Stimulated activated CD4-positive, alpha-beta T cell treated with anti-CD3 and anti-CD28 coated beads, Interleukin-1b, Interleukin-23, amount 100 ng/mL, for 1 hour (primary cell): ENCODE data around the gene PRDM16.
"Not testable (repeated sequence)": the region's sequence is repeated elsewhere in the genome, so short reads cannot be mapped to it uniquely, and the experiment has no call there.

Experiments
- DNase-seq, 2 donors: peaks; one replicate each; pipeline ENCODE4 v3.0.0-alpha.2; 2020; ENCODE audit warnings: low read depth in 2 of 2

PRDM16 gene

DNA sequence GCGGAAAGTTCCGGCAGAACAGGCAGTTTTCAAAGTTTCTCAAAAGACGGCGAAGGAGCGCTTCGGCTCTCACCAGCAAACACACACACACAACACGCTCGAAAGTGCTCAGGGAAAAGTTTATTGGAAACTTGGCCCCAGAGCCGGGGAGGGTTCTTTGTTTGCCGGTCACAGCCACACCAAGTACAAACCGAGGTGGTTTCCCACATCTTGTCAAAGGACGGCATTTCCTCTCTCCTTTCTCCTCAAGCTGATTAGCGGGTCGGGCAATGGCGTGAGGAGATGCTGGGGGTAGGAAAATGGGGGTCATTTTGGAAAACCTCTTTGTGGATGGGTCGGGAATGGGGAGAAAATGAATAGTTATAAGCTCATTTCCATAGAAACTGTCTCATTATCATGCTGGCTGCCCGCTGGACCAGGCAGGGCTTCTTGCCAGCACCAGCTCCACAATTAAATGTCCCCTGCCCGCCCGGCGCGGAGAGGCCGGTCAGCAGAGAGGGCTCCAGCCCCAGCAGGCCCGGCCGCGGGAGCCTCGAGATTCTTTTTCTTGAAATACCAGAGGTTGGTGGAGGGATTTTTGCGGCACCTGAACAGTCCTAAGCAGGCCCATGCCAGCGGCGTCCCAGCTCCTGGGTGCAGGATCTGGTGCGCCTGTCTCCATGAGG lies 92.3 kb downstream of the PRDM16 start:
- DNase-seq: no peak

GRCh38 chr1:3162322-3162882 lies 93.4 kb downstream of the PRDM16 start:
- DNase-seq: no peak

DNA sequence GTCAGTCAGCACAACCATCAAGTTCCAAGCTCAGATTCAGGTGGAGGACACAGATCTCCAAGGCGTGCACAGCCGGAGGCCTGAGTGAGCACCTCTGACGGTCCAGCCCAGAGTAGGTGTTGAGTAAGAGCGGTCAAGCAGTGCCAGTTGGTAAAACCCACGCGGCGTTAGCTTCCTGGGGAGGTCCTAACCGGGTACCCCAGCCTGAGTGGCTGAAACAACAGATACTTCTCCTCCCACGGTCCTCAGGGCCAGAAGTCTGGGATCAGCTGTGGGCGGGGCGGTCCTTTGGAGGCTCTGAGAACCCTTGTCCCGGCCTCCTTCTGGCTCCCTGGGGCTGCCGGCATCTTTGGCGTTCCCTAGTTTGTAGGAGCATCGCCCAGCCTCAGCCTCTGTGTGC lies 94.4 kb downstream of the PRDM16 start:
- no peak for DNase-seq

- no peak for DNase-seq
These were observed 95.7 kb downstream of the PRDM16 start for GRCh38 chr1:3164671-3165070.

- DNase-seq: not testable (repeated sequence)
These were observed 96.2 kb downstream of the PRDM16 start for GRCh38 chr1:3165189-3165588.

DNA sequence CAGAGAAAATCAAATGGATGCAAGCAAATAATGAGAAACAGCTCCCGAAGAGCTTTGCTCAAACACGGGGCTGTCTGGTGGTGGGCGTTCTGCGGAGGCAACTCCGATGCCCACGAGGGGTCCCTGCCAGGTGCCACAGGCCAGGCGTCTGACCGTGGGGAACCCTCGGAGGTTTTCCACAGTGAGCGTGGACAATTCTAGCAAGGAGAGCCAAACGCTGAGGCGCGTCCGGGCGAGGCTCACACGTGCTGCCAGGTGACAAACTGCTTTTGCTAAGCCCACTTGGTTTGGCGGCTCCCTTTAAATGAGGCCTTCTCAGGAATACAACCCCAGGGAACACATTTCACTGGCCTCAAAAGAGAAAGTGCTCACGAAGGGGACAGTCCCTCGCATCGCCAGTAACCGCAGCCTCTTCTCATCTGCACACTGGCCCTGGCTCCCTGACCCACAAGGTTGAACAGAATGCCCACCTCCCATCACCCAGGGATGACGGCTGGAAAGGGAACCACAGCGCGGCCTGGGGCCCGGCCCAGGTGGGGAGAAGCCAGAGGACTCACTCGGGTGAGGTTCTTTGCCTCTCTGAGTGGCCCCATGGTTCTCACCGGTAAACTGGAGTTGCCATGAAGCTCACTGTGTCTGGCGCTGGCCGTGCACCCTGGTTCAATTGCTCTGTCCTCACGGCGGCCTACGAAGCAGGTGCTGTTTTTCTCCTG lies 97.4 kb downstream of the PRDM16 start:
- no peak for DNase-seq

- DNase-seq: no peak
These were observed 98.3 kb downstream of the PRDM16 start for GRCh38 chr1:3167255-3167654.

DNA sequence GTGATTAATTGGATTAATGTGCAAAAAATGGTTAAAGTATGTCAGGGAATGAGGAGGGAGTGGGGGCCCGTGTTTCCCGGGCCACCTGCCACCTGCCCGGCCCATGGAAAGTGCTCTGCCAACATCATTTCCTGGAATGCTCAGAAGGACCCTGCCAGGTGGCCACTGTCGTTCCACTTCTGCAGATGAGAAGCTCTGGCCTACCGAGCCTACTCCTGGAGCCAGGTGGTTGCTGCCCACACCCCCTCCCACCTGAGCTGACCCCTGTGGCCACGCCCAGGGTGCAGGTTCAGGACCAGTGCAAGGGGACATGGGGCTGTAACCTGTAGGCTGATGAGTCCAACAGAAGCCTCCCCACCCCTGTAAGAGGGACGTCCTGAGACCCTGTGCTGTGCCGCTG lies 99.7 kb downstream of the PRDM16 start:
- DNase-seq: no peak

- no peak for DNase-seq
These were observed 100.8 kb downstream of the PRDM16 start for GRCh38 chr1:3169665-3170356.

DNA sequence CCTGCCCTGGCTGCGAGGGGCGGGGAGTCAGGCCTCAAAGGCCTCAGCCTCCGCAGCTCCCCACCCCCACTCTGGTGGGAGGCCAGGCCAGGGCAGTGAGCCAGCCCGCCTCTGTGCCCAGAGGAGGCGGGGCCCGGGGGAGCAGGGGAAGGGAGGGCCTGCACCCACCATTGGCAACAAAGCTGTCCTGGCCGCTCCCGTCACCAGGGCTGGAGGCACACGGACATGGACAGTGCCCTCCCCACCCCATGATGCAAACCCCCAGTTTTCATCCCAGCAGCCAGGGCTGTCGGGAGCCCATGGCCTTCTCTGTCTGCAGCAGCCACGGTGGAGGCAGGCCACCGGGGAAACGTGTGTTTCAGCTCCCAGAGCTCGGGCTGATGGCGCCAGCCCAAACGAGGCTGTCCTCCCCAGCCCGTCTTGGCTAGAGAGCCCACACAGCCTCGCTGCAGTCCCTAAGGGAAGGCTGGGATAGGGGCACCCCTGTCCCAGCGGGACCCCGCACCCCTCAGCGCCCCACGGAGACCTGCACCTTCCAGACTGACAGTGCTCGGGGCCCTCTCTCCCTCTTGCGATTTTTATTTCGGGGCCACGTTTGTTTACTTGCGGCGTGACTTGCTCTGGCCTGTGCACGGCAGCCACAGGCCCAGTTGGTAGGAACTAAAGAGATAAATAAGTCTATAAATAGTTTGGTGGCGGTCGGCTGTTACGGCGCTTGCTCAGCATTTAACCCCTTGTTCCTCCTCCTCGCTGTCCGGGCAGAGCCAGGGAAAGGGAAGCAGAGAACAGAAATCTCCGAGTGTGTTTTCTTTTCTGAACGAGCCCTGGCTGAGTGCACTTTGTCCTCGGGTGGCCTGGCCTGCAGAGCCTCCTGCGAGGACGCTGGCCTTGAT lies 101.8 kb downstream of the PRDM16 start:
- no peak for DNase-seq

DNA sequence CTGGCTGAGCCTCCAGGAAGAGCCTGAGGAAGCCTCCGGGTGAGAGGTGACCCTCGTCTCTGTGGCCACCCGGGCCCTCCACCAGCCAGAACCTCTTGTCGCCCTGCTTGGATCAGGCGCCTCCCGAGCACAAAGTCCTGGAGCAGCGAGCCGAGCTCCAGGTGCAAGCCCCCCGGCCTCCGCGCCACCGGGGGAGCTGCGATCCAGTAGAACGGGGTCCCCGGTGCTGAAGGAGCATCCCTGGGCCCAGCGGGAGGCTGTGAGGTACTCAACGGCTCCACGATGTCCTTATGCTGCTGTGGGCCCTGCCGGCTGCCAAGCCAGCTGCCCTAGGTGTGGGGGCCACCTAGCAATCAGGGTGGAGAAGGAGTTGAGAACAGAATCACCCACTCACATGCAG lies 102.8 kb downstream of the PRDM16 start:
- no peak for DNase-seq

- no peak for DNase-seq
These were observed 103.7 kb downstream of the PRDM16 start for GRCh38 chr1:3172431-3173380.

DNA sequence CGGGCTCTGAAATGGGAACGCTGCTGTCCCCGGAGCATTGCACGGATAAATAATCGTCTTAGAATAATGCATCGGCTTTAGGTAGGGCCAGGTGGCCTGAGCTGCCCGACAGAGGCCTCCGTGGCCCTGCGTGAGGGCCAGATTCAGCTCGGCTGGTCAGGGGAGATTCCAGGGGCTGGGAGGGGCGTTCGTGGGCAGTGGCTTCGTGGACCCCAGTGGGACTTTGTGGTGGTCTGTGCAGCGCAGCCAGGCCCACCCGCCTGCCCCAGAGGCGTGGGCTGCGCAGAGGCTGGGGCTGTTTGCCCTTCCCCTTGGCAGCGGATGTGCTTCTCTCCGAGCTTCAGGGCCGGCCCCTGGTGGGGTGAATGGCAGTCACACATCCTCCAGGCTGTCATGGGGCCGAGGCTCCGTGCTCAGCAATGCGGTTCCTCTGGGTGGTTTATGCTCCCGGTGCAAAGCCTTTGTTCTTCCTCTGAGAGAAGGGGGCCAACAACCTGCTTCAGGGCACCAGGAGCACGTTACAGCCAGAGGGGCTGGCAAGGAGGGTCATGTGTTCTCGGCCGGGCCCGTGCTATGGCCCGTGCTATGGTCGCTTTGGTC lies 104.5 kb downstream of the PRDM16 start:
- no peak for DNase-seq

DNA sequence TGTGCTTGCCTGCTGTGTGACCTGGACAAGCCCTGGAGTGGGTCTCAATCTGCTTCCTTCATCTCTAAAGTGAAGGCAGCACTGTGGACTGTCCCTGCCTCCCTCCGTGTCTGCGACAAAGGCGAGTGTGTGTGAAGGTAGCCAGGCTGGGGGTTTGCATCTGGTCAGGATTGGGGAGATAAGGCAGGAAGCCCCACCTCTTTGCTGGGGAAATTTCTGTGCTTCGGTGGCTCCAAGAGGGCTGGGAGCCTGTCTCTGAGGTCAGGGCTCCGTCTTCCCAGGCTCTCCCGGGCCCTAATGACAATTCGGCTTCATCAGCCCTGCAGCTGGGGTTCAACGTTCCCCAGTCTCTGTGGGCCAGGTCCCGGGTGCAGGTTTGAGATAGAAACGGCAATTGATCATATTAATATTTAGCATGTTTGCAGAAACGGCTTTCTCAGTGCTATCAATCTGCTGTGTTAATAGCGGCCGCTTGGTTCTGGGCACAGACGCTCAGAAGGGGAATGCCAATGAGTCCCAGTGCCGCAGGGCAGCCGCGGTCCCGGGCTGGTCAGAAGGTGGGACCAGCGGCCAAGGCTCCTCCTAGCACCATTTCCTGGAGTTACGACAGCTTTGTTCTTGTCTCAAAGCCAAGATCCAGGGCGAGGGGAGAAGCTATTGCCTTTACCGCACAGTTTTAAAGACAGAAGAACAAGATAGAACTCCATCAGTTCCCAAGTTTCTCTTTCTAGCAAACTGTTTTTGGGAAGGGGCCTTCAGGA lies 105.7 kb downstream of the PRDM16 start:
- no peak for DNase-seq

- DNase-seq: no peak
These were observed 106.5 kb downstream of the PRDM16 start for GRCh38 chr1:3175486-3175885.

DNA sequence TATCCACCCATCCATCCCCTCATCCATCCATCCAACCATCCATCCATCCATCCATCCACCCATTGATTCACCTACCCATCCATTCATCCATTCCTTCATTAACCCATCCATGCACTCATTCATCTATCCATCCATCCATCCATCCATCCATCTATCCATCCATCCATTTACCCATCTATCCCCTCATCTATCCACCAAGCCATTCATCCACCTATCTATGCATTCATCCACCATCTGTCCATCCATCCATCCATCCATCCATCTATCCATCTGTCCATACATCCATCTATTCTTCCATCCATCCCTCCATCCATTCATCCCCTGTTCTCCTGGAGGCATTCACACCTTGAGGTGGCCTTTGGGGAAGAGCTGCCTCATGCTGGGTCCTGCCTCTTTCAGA lies 107.0 kb downstream of the PRDM16 start:
- DNase-seq: no peak

DNA sequence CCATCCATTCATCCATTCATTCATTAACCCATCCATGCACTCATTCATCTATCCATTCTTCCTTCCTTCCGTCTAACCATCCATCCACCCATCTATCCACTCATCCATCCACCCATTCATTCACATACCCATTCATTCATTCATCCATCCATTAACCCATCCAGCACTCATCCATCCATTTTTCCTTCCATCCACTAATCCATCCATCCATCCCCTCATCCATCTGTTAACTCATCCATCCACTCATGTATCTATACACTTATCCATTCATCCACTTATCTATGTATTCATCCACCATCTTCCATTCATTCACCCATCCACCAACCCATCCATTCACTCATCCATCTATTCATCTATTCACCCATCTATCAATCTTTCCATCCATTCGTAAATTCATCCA lies 107.8 kb downstream of the PRDM16 start:
- DNase-seq: no peak

- DNase-seq: no peak
These were observed 109.3 kb downstream of the PRDM16 start for GRCh38 chr1:3178279-3178678.

- no peak for DNase-seq
These were observed 110.5 kb downstream of the PRDM16 start for GRCh38 chr1:3179471-3179870.
